Keratinocyte (primary cell): ENCODE measurements around the gene ABCA4. TPM values are rescaled to one million over a fixed set of nuclear protein-coding genes. Genes with fewer than 3 reads are reported as not detected.

ENCODE experiments used
- DNase-seq: peaks from one replicate; pipeline ENCODE4 v3.0.0-alpha.2; 2011; ENCODE audit warnings: low read depth, missing footprints, low spot score
- FAIRE-seq: peaks from 2 replicates; lab custom pipeline; 2011; peaks lifted over from hg19 to GRCh38; lab: Jason Lieb, UNC
- H2AFZ ChIP-seq: 2 replicates; pipeline ENCODE4 v1.6.0; 2012; ENCODE audit warnings: low read length, control low read depth, inconsistent platforms; ENCODE audit not compliant: control insufficient read depth
- H3K27ac ChIP-seq: 2 replicates; pipeline ENCODE4 v1.5.1; 2011; ENCODE audit warnings: low read length; ENCODE audit not compliant: control insufficient read depth, insufficient read depth
- H3K27me3 ChIP-seq: 3 replicates; pipeline ENCODE4 v1.6.0; 2011; ENCODE audit warnings: low read length; ENCODE audit not compliant: control insufficient read depth, insufficient read depth; ENCODE audit errors: extremely low read depth
- H3K36me3 ChIP-seq, 2 experiments: 2 replicates in 1 of 2; 3 replicates in 1 of 2; pipeline ENCODE4 v1.5.1; 2011; ENCODE audit warnings: low read length in 2 of 2, mild to moderate bottlenecking in 1 of 2; ENCODE audit not compliant: control insufficient read depth in 2 of 2, insufficient read depth in 2 of 2; ENCODE audit errors: extremely low read depth in 1 of 2
- H3K4me1 ChIP-seq: 3 replicates; pipeline ENCODE4 v1.5.1; 2011; ENCODE audit warnings: low read length; ENCODE audit not compliant: control insufficient read depth, insufficient read depth; ENCODE audit errors: extremely low read depth
- H3K4me2 ChIP-seq: 3 replicates; pipeline ENCODE4 v1.6.0; 2011; ENCODE audit warnings: low read depth, low read length; ENCODE audit not compliant: control insufficient read depth, insufficient read depth; ENCODE audit errors: extremely low read depth
- H3K4me3 ChIP-seq, 3 experiments: fragments of 200-600 bp in 1 of 3; sonication (generic) in 1 of 3; 2 replicates in 2 of 3; 3 replicates in 1 of 3; pipeline ENCODE4 v1.5.1; 2011 to 2016; ENCODE audit warnings: low read length in 3 of 3, mild to moderate bottlenecking in 3 of 3, control low read depth in 2 of 3, inconsistent platforms in 1 of 3, low read depth in 1 of 3, mixed read lengths in 1 of 3, mixed run types in 1 of 3, moderate library complexity in 1 of 3; ENCODE audit not compliant: control insufficient read depth in 2 of 3, insufficient read depth in 2 of 3; ENCODE audit errors: extremely low read depth in 1 of 3
- H3K79me2 ChIP-seq: 2 replicates; pipeline ENCODE4 v1.6.0; 2012; ENCODE audit warnings: low read length; ENCODE audit not compliant: control insufficient read depth, insufficient read depth
- H3K9ac ChIP-seq: 3 replicates; pipeline ENCODE4 v1.6.0; 2011; ENCODE audit warnings: low read length; ENCODE audit not compliant: control insufficient read depth, insufficient read depth; ENCODE audit errors: extremely low read depth
- H3K9me1 ChIP-seq: 3 replicates; pipeline ENCODE4 v1.6.0; 2011; ENCODE audit warnings: low read length; ENCODE audit not compliant: control insufficient read depth, insufficient read depth; ENCODE audit errors: extremely low read depth
- H3K9me3 ChIP-seq: 2 replicates; pipeline ENCODE4 v1.5.1; 2012; ENCODE audit warnings: low read depth, low read length; ENCODE audit not compliant: control insufficient read depth
- H4K20me1 ChIP-seq: 3 replicates; pipeline ENCODE4 v1.6.0; 2011; ENCODE audit warnings: low read length; ENCODE audit not compliant: control insufficient read depth, insufficient read depth; ENCODE audit errors: extremely low read depth
- EZH2 ChIP-seq: IDR thresholded peaks from one replicate; pipeline ENCODE4 v1.6.1; 2012; ENCODE audit warnings: inconsistent platforms, mild to moderate bottlenecking, low read length, moderate library complexity
- dilution Hi-C: fragments of 300-500 bp; cut with MboI; formaldehyde crosslinking; loops from one replicate; pipeline ENCODE4 v1.7.0; 2020; ENCODE audit warnings: low sequenced_read_pairs; ENCODE audit not compliant: extremely low pct_ligation_motif_present
- polyA plus RNA-seq, 5 experiments: library from polyadenylated mRNA; depleted of rRNA in 3 of 5; stranded (reverse) in 3 of 5; stranded (forward) in 1 of 5; unstranded in 1 of 5; fragments of >200 nt; gene quantifications; 1 replicate in 1 of 5; 2 replicates in 3 of 5; 3 replicates in 1 of 5; pipeline versions ENCODE4 v1.2.1 to v1.2.3, GENCODE V29; 2011 to 2012; ENCODE audit warnings: missing spikeins in 2 of 5, low read depth in 1 of 5, low replicate concordance in 1 of 5
- TF ChIP-seq, protein P1 (sequence below), 3 experiments: IDR thresholded peaks in 1 of 3; conservative IDR thresholded peaks in 1 of 3; optimal IDR thresholded peaks in 1 of 3; 2 replicates in 2 of 3; 3 replicates in 1 of 3; pipeline versions ENCODE3 to v1.5.1; 2011; ENCODE audit warnings: low read length in 3 of 3, mild to moderate bottlenecking in 3 of 3, moderate library complexity in 2 of 3, control low read depth in 1 of 3, inconsistent platforms in 1 of 3; ENCODE audit not compliant: insufficient read depth in 2 of 3; ENCODE audit errors: extremely low read depth in 1 of 3

The ABCA4 gene
- polyA plus RNA-seq, 1 donor (not counting 4 experiments of a cell fraction or from before 2014, with no cell fraction given) = 0.04 TPM

DNA sequence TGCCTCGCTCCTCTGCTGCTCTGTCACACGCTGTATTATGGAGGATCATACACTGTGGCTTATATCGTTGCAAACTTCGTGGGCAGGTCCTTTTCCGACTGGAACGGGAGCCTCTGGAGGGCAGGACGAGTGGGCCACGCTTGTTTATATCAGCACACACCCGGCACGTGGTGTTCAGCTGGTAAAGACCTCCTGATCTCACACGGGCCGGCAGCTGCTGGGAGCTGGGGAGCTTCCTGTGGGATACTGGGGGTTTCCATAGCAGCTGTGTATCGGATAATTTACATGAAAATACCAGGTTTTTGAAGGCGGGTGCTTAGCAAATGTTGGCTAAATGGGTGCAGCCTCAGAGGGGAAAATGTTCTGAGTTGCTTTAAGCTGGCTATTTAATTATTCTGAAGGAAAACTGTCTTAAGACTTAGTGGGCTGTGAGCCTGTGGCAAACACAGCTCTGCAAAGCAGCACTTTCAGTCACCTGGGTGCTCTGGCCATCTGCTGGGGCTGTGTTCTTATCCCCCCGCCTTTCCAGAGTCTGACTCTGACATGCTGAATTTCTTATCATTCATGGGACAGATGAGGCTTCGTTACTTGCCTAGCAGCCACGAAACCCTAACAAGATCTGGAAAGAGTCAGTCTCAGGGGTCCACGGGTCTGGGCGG lies 108.1 kb downstream of the ABCA4 start:
- Histone ChIP-seq H3K27me3 (no peaks in the 10 kb centered on the region), H3K36me3 (no peaks in the 10 kb centered on the region), H3K27ac (no peak overlapping the region), H3K9me1 (no peaks in the 10 kb centered on the region), H3K4me3 (no peak overlapping the region), H3K9me3 (no peaks in the 10 kb centered on the region), H2AFZ (no peak overlapping the region), H3K79me2 (no peaks in the 10 kb centered on the region), H3K9ac (no peak overlapping the region), H3K4me2 (no peak overlapping the region), H3K4me1 (no peaks in the 10 kb centered on the region), H4K20me1 (no peaks in the 10 kb centered on the region)
- dilution Hi-C loops = no loop called here
- DNase-seq = no peak
- FAIRE-seq = no peak
- TF ChIP-seq EZH2 = no peak

DNA sequence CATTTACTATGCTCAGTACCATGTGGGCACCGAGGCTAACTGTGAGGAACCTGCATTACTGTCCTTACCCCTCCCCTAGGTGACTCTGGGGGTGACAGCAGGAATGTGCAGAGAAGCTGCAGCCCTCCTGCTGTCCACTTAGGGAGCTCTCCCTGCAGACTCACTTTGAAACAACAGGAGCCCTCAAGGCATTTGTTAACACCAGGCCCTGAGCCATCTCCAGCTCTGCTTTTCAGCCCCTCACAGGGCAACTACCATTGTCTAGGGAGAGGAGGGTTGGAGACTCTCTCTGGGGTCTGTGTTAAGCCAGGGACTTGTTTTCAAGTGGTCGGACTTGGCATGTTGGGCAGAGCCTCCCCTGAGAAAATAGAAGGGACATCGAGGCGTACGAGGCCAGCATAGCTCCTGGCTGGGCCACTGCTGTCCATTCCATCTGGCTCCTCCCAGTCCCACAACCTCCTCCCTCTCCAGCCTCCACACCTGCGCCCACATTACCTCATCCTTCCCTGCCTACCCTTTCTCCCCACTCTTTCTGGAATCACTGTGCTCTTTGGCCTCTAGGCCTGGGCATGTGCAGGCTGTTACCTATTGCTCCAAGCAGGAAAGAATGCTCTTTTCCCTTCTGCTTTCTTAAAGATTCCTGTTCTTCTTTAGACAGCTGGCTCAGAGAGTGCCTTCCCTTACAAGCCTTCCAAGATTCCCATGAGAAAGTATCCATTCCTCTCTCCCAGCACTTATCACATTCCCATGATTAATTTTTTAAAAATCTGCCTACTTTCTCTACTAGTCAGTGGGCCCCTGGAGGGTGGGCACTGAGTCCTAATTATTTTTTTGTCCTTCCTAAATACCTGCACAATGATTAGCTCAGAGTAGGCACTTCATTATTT lies 109.0 kb downstream of the ABCA4 start:
- dilution Hi-C loops = no loop called here

More for the DNA sequence above, 109.0 kb downstream of the ABCA4 start:
- Histone ChIP-seq H3K9ac (no peak overlapping the region), H3K27me3 (no peaks in the 10 kb centered on the region), H3K9me1 (no peaks in the 10 kb centered on the region), H3K4me1 (no peaks in the 10 kb centered on the region), H3K9me3 (no peaks in the 10 kb centered on the region), H3K27ac (no peak overlapping the region), H3K79me2 (no peaks in the 10 kb centered on the region), H2AFZ (no peak overlapping the region), H3K4me2 (no peak overlapping the region), H3K4me3 (no peak overlapping the region), H3K36me3 (no peaks in the 10 kb centered on the region), H4K20me1 (no peaks in the 10 kb centered on the region)
- FAIRE-seq = no peak
- no peak for TF ChIP-seq EZH2
- TF ChIP-seq, protein P1, sequence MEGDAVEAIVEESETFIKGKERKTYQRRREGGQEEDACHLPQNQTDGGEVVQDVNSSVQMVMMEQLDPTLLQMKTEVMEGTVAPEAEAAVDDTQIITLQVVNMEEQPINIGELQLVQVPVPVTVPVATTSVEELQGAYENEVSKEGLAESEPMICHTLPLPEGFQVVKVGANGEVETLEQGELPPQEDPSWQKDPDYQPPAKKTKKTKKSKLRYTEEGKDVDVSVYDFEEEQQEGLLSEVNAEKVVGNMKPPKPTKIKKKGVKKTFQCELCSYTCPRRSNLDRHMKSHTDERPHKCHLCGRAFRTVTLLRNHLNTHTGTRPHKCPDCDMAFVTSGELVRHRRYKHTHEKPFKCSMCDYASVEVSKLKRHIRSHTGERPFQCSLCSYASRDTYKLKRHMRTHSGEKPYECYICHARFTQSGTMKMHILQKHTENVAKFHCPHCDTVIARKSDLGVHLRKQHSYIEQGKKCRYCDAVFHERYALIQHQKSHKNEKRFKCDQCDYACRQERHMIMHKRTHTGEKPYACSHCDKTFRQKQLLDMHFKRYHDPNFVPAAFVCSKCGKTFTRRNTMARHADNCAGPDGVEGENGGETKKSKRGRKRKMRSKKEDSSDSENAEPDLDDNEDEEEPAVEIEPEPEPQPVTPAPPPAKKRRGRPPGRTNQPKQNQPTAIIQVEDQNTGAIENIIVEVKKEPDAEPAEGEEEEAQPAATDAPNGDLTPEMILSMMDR (optimal IDR thresholded peaks at IDR 0.05 in 1 of 3, IDR thresholded peaks at IDR 0.05 in 1 of 3, conservative IDR thresholded peaks at IDR 0.05 in 1 of 3; ENCODE audit: extremely low read depth in 1 of 3, insufficient read depth in 2 of 3, low read length in 3 of 3) = no peak
- DNase-seq = no peak
